ENCODE results near the gene KCNMB4.

KCNMB4 gene

DNA sequence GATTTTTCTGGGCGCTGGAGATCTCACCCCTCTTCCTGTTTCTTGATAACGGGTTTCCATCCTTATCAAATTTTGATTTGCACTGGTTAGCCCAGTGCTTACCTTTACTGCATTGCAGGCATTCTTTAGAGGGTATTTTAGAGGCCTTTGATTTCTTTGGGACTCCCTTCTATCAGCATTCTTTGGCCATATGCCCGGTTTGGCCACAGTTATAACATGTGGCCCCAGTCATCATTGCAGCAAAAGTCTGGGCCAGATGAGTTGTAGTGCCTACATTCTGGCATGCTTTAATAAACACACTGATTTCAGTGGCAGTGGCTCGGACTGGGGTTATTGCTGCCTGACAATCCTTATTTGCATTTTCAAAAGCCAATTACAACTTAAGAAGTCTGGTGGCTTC is 82.3 kb downstream of the KCNMB4 start:
- no peak for DNase-seq

- no peak for DNase-seq
These were observed 83.1 kb downstream of the KCNMB4 start for GRCh38 chr12:70449074-70449752.

GRCh38 chr12:70449753-70450341 is 83.8 kb downstream of the KCNMB4 start:
- no peak for DNase-seq

DNA sequence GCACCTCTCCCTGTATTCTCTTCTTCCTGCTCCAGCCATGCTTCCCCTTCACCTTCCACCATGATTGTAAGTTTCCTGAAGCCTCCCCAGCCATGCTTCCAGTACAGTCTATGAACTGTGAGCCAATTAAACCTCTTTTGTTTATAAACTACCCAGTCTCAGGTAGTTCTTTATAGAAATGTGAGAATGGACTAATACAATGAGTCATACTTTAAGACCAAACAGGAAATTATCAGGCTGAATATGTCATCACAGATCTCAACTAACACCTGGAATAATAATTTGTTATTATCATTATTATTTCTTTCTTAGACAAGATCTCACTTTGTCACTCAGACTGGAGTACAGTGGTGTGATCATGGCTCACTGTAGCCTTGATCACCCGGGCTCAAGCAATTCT is 85.4 kb downstream of the KCNMB4 start:
- DNase-seq = no peak

GRCh38 chr12:70456953-70457352 is 90.9 kb downstream of the KCNMB4 start:
- no peak for DNase-seq

DNA sequence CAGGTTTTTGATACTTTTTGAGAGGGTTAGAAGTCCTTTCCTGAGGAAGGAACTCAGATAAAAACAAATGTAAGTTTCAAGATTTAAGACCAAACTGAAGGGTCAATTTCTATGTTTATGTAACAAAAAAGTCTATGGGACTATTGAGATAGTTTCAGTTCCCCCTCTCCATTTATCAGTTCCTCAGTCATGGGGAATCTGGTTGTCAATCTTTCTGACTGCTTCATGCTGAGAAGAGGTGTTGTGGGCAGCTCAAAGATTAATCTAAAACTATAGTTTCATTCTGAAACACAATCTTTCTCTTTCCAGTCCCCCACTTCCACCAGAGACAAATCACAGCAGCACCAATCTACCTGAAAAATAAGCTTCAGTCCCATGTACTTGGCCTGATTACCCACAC is 93.7 kb downstream of the KCNMB4 start:
- DNase-seq = no peak

DNA sequence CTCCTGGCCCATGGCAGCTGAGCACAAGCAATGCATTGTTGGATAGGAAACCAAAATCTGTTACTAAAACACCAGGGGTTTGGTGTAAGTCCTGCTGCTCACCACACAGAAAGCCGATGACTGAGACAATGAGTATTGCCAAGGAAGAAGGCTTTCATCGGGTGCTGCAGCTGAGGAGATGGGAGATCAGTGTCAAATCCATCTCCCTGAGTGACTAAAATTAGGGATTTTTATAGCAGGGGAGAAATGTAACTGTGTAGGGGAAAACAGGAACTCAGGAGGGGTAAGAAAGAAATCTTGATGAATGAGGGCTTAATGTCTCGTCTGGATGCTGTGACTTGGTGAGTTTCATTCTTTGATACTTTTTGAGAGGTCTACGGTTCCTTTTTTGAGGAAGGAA is 97.9 kb downstream of the KCNMB4 start:
- DNase-seq = no peak

GRCh38 chr12:70466753-70467152 is 100.7 kb downstream of the KCNMB4 start:
- no peak for DNase-seq

DNA sequence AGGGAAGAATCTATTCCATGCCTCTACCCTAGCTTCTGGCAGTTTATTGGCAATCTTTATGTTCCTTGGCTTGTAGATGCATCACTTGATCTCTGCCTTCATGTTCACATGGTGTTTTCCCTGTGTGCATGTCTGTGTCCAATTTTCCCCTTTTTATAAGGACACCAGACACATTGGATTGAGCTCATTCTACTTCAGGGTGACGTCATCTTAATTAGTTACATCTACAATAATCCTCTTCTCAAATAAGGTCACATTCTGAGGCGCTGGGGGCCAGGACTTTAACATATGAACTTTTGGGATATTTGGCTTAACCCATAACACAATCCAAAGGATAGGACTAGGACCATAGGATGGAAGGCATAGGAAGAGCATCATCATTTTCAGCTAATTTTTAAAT is 101.4 kb downstream of the KCNMB4 start:
- no peak for DNase-seq

GRCh38 chr12:70467918-70468733 is 102.0 kb downstream of the KCNMB4 start:
- DNase-seq = no peak

GRCh38 chr12:70468741-70469140 is 102.7 kb downstream of the KCNMB4 start:
- no peak for DNase-seq

GRCh38 chr12:70469221-70469820 is 103.2 kb downstream of the KCNMB4 start:
- DNase-seq = no peak

DNA sequence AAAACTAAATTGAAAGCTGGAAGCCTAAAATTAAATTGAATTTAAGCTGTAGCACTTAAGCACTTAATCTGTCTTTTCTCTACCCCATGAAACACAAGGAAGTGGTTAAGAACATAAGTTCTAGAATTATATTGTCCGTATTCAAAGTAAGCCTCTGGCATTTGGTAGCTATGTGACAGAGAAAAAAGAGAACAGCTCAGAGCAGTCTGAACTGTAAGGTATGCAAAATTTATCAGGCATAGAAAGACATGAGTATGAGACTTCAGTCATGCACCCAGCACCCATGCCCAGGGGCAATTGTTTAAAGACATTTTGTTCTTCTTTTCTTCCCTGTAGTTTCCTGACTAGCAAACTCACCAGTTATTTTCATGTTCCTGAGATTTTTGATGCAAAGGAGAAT is 116.7 kb downstream of the KCNMB4 start:
- no peak for DNase-seq
